Common myeloid progenitor, CD34-positive (primary cell): Measurements from ENCODE around the gene PAXIP1.
"Not testable (repeated sequence)": the region's sequence is repeated elsewhere in the genome, so short reads cannot be mapped to it uniquely, and the experiment has no call there.

ENCODE experiments used
- CTCF ChIA-PET: fragments of 350-600 bp; sonication (Branson Sonifier 250); formaldehyde crosslinking; loops from one replicate; lab custom pipeline; 2021; ENCODE audit warnings: antibody characterized with exemption; lab: Charles Lee
- POLR2A ChIA-PET: fragments of 350-600 bp; sonication (Branson Sonifier 250); formaldehyde crosslinking; loops from one replicate; lab custom pipeline; 2021; ENCODE audit warnings: antibody characterized with exemption; lab: Charles Lee
- DNase-seq, 3 donors: peaks; one replicate each; pipeline versions ENCODE4 v3.0.0 to v3.0.0-alpha.2; 2013
- H3K27ac ChIP-seq, 2 experiments: 1 replicate in 1 of 2; 2 replicates in 1 of 2; pipeline ENCODE4 v1.7.0; 2013; ENCODE audit warnings: inconsistent platforms in 2 of 2, low read length in 2 of 2, mild to moderate bottlenecking in 2 of 2, low read depth in 1 of 2, moderate library complexity in 1 of 2; ENCODE audit not compliant: severe bottlenecking in 2 of 2, insufficient read depth in 1 of 2, poor library complexity in 1 of 2
- H3K27me3 ChIP-seq, 5 experiments: replicated peaks in 2 of 5; 1 replicate in 3 of 5; 2 replicates in 2 of 5; pipeline versions ENCODE4 v1.6.1 to v1.7.0; 2013; ENCODE audit warnings: low read length in 4 of 5, mild to moderate bottlenecking in 2 of 5, moderate library complexity in 2 of 5, inconsistent platforms in 1 of 5; ENCODE audit not compliant: insufficient read depth in 5 of 5, control insufficient read depth in 4 of 5
- H3K36me3 ChIP-seq, 4 experiments: 1 replicate in 2 of 4; 2 replicates in 2 of 4; pipeline versions ENCODE4 v1.6.1 to v1.7.0; 2013; ENCODE audit warnings: low read length in 3 of 4, control low read depth in 1 of 4, mild to moderate bottlenecking in 1 of 4; ENCODE audit not compliant: control insufficient read depth in 4 of 4, insufficient read depth in 4 of 4
- H3K4me1 ChIP-seq, 4 experiments: 1 replicate in 3 of 4; 2 replicates in 1 of 4; pipeline versions ENCODE4 v1.6.1 to v1.7.1; 2013; ENCODE audit warnings: low read length in 3 of 4, mild to moderate bottlenecking in 3 of 4, control low read depth in 1 of 4, inconsistent platforms in 1 of 4, moderate library complexity in 1 of 4; ENCODE audit not compliant: control insufficient read depth in 4 of 4, insufficient read depth in 4 of 4; ENCODE audit errors: control extremely low read depth in 1 of 4
- H3K4me3 ChIP-seq, 7 experiments: 1 replicate in 4 of 7; 2 replicates in 3 of 7; pipeline versions ENCODE4 v1.5.1 to v1.7.0; 2013; ENCODE audit warnings: mild to moderate bottlenecking in 7 of 7, low read length in 6 of 7, moderate library complexity in 6 of 7, inconsistent platforms in 2 of 7, low read depth in 2 of 7, control low read depth in 1 of 7; ENCODE audit not compliant: insufficient read depth in 4 of 7, control insufficient read depth in 1 of 7; ENCODE audit errors: extremely low read depth in 1 of 7
- H3K9me3 ChIP-seq, 5 experiments: 1 replicate in 4 of 5; 2 replicates in 1 of 5; pipeline versions ENCODE4 v1.6.1 to v1.7.1; 2013; ENCODE audit warnings: low read length in 4 of 5, mild to moderate bottlenecking in 2 of 5, inconsistent platforms in 1 of 5, low read depth in 1 of 5, moderate library complexity in 1 of 5; ENCODE audit not compliant: control insufficient read depth in 4 of 5, insufficient read depth in 2 of 5; ENCODE audit errors: control extremely low read depth in 1 of 5
- WGBS: methylation state at CpG from one replicate; pipeline ENCODE4 v1.1.5; 2013; ENCODE audit not compliant: insufficient coverage; 5-methylcytosine and 5-hydroxymethylcytosine counted together

PAXIP1 gene

GRCh38 chr7:154922472-154922871, 80.5 kb downstream of the PAXIP1 start:
- H3K36me3 ChIP-seq, DNase-seq, H3K9me3 ChIP-seq, POLR2A ChIA-PET, H3K4me3 ChIP-seq, H3K4me1 ChIP-seq, H3K27ac ChIP-seq: not testable (repeated sequence)
- CTCF ChIA-PET = interaction anchor here (1.0 to 1.5 kb wide), 4 partner anchors 8 to 427 kb away, joined by 3 to 5 read pairs (median 3); no protein-coding TSS in a partner anchor
- 91% methylated on average over 1 of the region's 2 CpGs for WGBS
- H3K27me3 ChIP-seq = peaks cover 3 to 13% (median 5%) of the 10 kb centered on the region in 5 experiments

DNA sequence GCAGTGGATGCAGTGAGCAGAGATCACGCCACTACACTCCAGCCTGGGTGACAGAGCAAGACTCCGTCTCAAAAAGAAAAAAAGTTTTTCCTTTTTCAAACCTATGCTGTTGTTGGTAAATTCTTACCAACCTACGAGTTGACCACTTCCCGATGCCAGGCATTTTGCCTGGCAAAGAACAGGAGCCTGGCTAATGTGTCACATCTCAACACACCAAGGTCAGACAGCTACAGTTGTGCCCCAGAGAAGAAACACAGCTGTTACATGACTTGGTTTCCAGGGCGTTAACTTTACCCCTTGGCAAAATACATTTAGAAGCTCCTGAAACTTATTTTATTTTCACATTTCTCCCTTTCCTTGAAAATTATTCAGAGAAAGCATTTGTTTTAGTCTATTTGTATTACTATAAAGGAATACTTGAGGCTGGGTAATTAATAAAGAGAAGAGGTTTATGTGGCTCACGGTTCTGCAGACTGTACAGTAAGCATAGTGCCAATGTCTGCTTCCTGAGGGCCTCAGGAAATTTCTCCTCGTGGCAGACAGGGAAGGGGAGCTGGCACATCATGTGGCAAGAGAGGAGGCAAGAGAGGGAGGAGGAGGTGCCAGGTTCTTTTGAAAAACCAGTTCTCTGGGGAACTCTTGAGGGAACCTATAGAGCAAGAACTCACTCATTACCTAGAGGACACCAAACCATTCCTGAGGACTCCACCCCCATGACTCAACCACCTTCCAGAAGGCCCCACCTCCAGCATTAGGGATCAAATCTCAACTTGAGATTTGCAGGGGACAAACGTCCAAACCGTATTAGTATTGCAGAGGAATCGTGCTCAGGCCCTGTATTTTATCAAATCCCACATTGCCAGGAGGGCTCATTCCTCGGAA, 83.3 kb downstream of the PAXIP1 start:
- Histone ChIP-seq H3K27ac (no peak overlapping the region), H3K36me3 (no peaks in the 10 kb centered on the region), H3K9me3 (peaks cover 0 to 4% (median 2%) of the 10 kb centered on the region in 5 experiments), H3K27me3 (peaks cover 0 to 28% (median 13%) of the 10 kb centered on the region in 5 experiments), H3K4me3 (no peak overlapping the region), H3K4me1 (peaks cover 0 to 2% (median under 1%) of the 10 kb centered on the region in 4 experiments)
- no peak for DNase-seq
- WGBS = 80% methylated on average over 10 of the region's 11 CpGs
- POLR2A ChIA-PET = no interaction called here
- CTCF ChIA-PET = interaction anchor here (7.9 kb wide), 1 partner anchor 9 kb away, joined by 49 read pairs; no protein-coding TSS in a partner anchor

DNA sequence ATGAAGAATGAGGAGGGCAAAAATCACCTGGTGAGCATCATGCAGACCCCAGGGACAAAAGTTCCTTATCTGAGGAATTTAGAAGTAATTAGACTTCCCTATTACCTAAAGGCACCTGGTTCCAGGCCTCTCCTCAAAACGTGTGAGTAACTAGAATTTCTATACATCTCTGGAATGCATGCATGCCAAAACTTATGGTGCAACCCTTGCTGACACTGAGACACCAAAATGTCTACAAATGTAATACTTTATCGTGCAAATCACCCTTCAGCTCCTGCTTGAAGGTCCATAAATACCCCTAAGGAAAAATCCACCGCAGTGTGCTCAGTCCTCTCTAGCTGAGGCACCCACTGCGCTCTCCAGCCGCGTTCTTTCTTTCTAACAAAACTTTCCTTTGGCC, 84.2 kb downstream of the PAXIP1 start:
- H3K4me3 ChIP-seq = no peak overlapping the region
- ChIA-PET POLR2A (no interaction called here), CTCF (interaction anchor here (7.9 kb wide), 1 partner anchor 10 kb away, joined by 49 read pairs; no protein-coding TSS in a partner anchor)
- 88% methylated on average over 6 of the region's 6 CpGs for WGBS
- no peak overlapping the region for H3K27ac ChIP-seq
- no peak for DNase-seq
- H3K27me3 ChIP-seq = peaks cover 0 to 37% (median 21%) of the 10 kb centered on the region in 5 experiments
- peaks cover 0 to 10% (median 5%) of the 10 kb centered on the region in 4 experiments for H3K4me1 ChIP-seq
- H3K9me3 ChIP-seq = peaks cover 0 to 4% (median 2%) of the 10 kb centered on the region in 5 experiments
- H3K36me3 ChIP-seq = no peaks in the 10 kb centered on the region

DNA sequence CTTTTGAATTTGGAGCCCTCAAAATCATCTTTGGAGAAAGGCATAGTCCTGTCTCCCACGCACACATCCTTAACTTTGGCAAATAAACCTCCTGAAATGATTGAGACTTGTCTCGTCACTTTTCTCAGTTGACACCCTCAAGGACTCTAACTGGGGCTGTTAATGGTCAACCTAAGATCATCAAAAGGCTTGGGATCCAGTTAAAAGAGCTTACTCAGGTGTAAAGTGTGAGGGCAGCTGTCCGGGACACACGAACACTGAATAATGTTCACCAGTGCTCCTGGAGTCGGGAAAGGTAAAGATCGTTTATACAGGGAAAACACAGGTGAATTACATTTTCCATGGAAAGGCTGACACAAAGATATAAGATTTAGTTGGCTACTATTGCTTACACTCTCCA, 84.7 kb downstream of the PAXIP1 start:
- DNase-seq = no peak
- POLR2A ChIA-PET = no interaction called here
- no peaks in the 10 kb centered on the region for H3K36me3 ChIP-seq
- 98% methylated on average over 6 of the region's 6 CpGs for WGBS
- H3K27me3 ChIP-seq = peaks cover 0 to 37% (median 21%) of the 10 kb centered on the region in 5 experiments
- peaks cover 0 to 12% (median 5%) of the 10 kb centered on the region in 4 experiments for H3K4me1 ChIP-seq
- no peak overlapping the region for H3K4me3 ChIP-seq
- H3K9me3 ChIP-seq = peaks cover 0 to 4% (median 2%) of the 10 kb centered on the region in 5 experiments
- CTCF ChIA-PET = interaction anchor here (7.9 kb wide), 1 partner anchor 10 kb away, joined by 49 read pairs; no protein-coding TSS in a partner anchor
- H3K27ac ChIP-seq = no peak overlapping the region

GRCh38 chr7:154917808-154918160, 85.1 kb downstream of the PAXIP1 start:
- Histone ChIP-seq H3K4me1 (peaks cover 0 to 12% (median 5%) of the 10 kb centered on the region in 4 experiments), H3K4me3 (no peak overlapping the region), H3K27ac (no peak overlapping the region), H3K36me3 (no peaks in the 10 kb centered on the region), H3K9me3 (peaks cover 0 to 4% (median 2%) of the 10 kb centered on the region in 5 experiments), H3K27me3 (peaks cover 0 to 37% (median 21%) of the 10 kb centered on the region in 5 experiments)
- no peak for DNase-seq
- ChIA-PET POLR2A (no interaction called here), CTCF (interaction anchor here (7.9 kb wide), 1 partner anchor 11 kb away, joined by 49 read pairs; no protein-coding TSS in a partner anchor)
- 84% methylated on average over 6 of the region's 7 CpGs for WGBS

- Histone ChIP-seq H3K36me3 (no peaks in the 10 kb centered on the region), H3K4me3 (no peak overlapping the region), H3K4me1 (peaks cover 0 to 12% (median 5%) of the 10 kb centered on the region in 4 experiments), H3K27ac (no peak overlapping the region), H3K27me3 (peaks cover 0 to 37% (median 21%) of the 10 kb centered on the region in 5 experiments), H3K9me3 (peaks cover 0 to 2% (median 0%) of the 10 kb centered on the region in 5 experiments)
- CTCF ChIA-PET = interaction anchor here (7.9 kb wide), 1 partner anchor 11 kb away, joined by 49 read pairs; no protein-coding TSS in a partner anchor
- peak in 1 of 3 donors; percentile 8 for DNase-seq
- POLR2A ChIA-PET = no interaction called here
- WGBS = 96% methylated on average over 7 of the region's 13 CpGs
Observed at GRCh38 chr7:154916856-154917807, 85.8 kb downstream of the PAXIP1 start.
